H1 (cell line): ENCODE measurements around the gene PPP2R2C. TPM values are rescaled to one million over a fixed set of nuclear protein-coding genes. Genes with fewer than 3 reads are reported as not detected.

Experiments used
- GTF2F1 ChIP-seq: IDR thresholded peaks from 2 replicates; pipeline ENCODE4 v1.6.1; 2012; ENCODE audit warnings: low read depth, low read length, improper control_type of control experiment, borderline replicate concordance
- RXRA ChIP-seq: IDR thresholded peaks from 2 replicates; pipeline ENCODE4 v1.6.1; 2011; ENCODE audit warnings: low read depth, mild to moderate bottlenecking, low read length, moderate library complexity; ENCODE audit not compliant: insufficient read depth
- SIRT6 ChIP-seq: IDR thresholded peaks from one replicate; pipeline ENCODE4 v1.7.1; 2012; ENCODE audit warnings: low read length, inconsistent platforms
- polyA plus RNA-seq, 7 experiments: library from polyadenylated mRNA; depleted of rRNA in 3 of 7; stranded (reverse) in 5 of 7; unstranded in 2 of 7; fragments of >200 nt in 5 of 7; fragments of 200-250 nt in 2 of 7; gene quantifications; 1 replicate in 5 of 7; 2 replicates in 1 of 7; 4 replicates in 1 of 7; pipeline versions ENCODE4 v1.2.1 to v1.2.3, GENCODE V29; 2011 to 2013; ENCODE audit warnings: missing spikeins in 2 of 7, mixed read lengths in 2 of 7
- total RNA-seq: library from RNA; stranded (reverse); fragmentation: NEBNext Ultra II Directional; extraction: Animal tissue kit (Norgen Biotek cat#: 25700); gene quantifications from 2 replicates; pipeline ENCODE4 v1.2.1, GENCODE V29; 2021
- TF ChIP-seq, protein P1 (sequence below), 3 experiments: IDR thresholded peaks; 1 replicate in 2 of 3; 2 replicates in 1 of 3; pipeline versions ENCODE4 v1.5.1 to v1.6.1; 2011; ENCODE audit warnings: low read length in 3 of 3, mild to moderate bottlenecking in 3 of 3, inconsistent platforms in 2 of 3, low read depth in 1 of 3, moderate library complexity in 1 of 3; ENCODE audit not compliant: insufficient read depth in 1 of 3; ENCODE audit errors: control extremely low read depth in 1 of 3

The PPP2R2C gene
- total and polyA plus RNA-seq, 2 of the 8 experiments (the other 6 are each of a cell fraction or from before 2014, with no cell fraction given) = 6.4 TPM

DNA sequence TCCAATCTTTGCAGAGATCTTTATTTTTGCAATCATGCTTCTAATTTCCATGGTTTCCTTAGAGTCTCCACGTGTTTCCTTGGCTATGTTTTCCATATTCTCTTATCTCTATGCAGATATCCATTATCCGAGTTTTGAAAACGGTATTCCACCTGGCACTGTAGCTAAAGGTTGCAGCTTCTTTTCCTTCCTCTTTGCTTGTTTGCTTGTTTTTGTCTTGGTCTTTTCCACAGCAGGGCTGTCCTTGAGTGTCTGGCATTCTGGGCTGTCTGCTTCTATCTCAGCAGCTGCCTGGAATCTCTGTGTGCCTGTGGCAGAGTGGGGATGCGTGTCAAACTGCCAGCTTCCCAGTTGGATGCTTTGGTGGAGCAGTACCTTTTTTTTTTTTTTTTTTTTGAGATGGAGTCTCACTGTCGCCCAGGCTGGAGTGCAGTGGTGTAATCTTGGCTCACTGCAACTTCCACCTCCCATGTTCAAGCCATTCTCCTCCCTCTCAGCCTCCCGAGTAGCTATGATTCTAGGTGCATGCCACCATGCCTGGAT, 155.9 kb downstream of the PPP2R2C start (continued):
- TF ChIP-seq, protein P1, sequence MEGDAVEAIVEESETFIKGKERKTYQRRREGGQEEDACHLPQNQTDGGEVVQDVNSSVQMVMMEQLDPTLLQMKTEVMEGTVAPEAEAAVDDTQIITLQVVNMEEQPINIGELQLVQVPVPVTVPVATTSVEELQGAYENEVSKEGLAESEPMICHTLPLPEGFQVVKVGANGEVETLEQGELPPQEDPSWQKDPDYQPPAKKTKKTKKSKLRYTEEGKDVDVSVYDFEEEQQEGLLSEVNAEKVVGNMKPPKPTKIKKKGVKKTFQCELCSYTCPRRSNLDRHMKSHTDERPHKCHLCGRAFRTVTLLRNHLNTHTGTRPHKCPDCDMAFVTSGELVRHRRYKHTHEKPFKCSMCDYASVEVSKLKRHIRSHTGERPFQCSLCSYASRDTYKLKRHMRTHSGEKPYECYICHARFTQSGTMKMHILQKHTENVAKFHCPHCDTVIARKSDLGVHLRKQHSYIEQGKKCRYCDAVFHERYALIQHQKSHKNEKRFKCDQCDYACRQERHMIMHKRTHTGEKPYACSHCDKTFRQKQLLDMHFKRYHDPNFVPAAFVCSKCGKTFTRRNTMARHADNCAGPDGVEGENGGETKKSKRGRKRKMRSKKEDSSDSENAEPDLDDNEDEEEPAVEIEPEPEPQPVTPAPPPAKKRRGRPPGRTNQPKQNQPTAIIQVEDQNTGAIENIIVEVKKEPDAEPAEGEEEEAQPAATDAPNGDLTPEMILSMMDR (IDR thresholded peaks at IDR 0.05; ENCODE audit: control extremely low read depth in 1 of 3, insufficient read depth in 1 of 3, low read depth in 1 of 3, low read length in 3 of 3) = no peak
- no peak for TF ChIP-seq SIRT6
- TF ChIP-seq RXRA = no peak
- TF ChIP-seq GTF2F1 = no peak
